Measurements from ENCODE around the gene PRG2.

GRCh38 chr11:57338142-57338541 lies 52.3 kb downstream of the PRG2 start, which contains the start of gene P2RX3:
- TF ChIP-seq CTCF (IDR thresholded peaks at IDR 0.05; ENCODE audit: insufficient read depth, low read length, poor library complexity, severe bottlenecking) (no peak), EZH2phosphoT487 (conservative IDR thresholded peaks at IDR 0.05; ENCODE audit: low read length) (no peak)
